HG03521 (cell line): ENCODE measurements around the gene TRABD2B.

Source experiments
- ATAC-seq: cut with Tn5 transposase; IDR thresholded peaks from one replicate; pipeline ENCODE4 v1.9.1; 2021; ENCODE audit warnings: mild to moderate bottlenecking, moderate library complexity; ENCODE audit not compliant: unreplicated experiment

TRABD2B gene

DNA sequence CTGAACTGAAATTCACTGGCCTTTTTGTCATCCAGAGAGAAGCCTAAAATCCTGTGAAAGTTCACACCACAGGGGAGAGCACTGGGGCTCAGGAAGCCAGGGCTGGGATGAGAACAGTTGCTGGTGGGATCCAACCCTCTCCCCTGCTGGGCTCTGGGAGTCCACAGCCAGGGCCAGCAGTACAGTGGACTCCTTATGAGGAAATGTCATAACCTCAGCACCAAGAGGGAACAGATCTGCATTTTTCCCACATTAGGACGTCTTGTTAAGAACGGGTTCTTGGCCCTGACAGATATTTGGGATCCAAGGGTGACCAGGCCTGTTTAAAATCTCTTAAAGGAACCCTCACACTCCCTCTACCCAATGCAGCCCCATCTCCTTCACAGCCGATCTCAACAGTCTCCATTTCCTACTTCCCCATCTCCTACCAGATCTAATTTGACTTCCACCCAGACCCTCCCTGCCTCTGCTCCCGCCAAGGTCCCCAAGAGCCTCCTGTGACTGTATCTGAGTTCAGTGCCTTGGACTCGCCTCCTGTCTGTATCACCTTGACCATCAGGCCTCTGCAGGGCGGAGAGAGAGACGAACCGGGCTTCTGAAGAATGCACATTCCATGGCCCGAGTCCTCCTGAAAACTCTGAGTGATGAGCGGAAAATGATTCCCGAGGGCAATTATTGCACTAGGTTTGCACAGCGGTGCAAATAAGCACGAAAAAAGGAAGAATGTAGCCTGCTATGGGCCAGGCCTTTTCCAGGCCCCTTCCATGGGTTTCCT, 159.9 kb downstream of the TRABD2B start:
- ATAC-seq, result no peak

DNA sequence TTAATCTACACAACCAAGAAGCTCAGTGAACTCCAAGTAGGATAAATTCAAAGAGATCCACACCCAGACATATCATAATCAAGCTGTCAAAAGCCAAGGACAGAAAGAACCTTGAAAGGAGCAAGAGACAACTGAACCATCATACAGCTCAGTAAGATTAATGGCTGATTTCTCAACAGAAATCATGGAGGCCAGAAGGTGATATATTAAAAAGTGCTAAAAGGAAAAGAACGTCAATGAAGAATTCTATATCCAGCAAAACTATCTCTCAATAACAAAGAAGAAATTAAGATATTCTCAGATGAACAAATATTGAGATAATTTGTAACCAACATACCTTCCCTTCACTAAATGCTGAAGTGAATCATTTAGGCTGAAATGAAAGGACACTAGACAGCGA, 161.8 kb downstream of the TRABD2B start:
- ATAC-seq, result no peak

- ATAC-seq, result no peak
Measured at GRCh38 chr1:47834326-47834725, 162.9 kb downstream of the TRABD2B start.

GRCh38 chr1:47830641-47831333, 166.4 kb downstream of the TRABD2B start:
- ATAC-seq, result no peak

DNA sequence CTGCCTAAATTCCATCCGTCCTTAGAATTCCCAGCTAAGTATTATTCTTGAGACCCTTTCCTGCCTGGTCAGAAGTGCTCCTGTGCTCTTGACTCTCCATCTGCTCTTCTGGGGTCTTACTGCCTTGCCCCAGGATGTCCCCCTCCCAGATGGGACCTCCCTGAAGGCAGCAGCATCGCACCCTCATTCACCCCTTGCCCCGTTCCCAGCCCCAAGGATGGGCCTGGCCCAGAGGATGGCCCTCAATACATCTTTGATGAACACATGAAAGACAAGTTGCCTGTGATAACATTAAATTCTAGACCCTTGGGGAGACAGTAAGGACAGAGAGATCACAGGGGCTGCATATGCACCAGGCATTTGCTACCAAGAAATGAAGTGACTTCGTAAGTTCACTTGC, 167.2 kb downstream of the TRABD2B start:
- ATAC-seq, result no peak

DNA sequence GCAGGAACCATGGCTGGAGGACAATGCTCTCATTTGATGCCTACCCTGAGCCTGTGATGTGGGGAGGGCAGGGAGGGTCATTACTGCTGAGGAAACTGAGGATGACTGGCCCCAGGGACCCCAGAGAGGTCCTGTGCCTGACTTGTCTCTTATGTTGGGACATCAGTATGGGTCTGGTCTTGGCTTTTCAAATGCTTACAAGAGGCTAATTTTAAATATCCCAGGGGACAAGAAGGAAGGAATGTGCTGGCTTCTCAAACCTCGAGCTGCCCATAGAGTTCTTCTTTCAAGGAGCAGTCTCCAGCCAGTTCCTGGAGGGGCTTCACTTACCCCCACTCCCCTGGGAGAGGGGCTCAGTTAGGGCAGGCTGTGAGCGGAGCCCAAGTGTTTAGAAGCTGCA, 168.2 kb downstream of the TRABD2B start:
- no peak for ATAC-seq

DNA sequence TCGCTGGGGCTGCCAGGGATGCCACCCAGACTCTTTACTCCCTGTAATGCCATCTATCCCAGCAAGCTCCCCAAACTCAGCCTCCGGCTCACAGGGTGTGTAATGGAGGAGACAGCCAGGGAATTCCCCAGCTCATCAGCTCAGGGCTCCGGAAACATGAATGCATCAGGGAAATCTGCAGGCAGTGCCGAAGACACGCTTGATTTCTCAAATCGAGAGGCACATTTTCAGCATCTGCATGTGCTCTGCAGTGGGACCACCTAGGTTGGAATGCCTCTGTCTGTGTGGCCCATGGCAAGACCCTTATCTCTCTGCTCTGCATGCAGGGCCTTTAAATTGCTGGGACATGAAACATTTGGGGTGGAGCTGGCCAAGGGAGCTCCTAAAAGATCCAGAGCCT, 170.1 kb downstream of the TRABD2B start:
- ATAC-seq, result no peak

DNA sequence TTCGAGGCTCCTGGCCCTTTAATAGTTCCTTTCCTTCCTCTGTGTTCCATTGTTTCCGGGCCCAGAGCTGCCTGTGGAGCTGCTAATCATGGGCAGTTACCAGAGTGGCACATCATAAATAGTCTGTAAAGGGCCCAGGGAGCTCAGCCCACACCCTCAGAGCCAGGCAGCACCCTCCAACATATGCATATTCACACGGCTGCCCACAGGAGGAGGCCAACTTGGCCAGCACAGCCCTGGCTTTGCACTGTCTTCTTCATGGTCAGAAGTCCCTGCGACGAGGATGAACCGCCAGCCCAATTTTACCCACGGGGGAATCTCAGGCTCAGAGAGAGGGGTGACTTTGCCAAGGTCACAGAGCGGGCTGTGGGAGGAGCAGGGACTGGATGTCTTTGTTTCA, 172.5 kb downstream of the TRABD2B start:
- no peak for ATAC-seq

- ATAC-seq, result no peak
Measured at GRCh38 chr1:47824297-47824696, 172.9 kb downstream of the TRABD2B start.

- no peak for ATAC-seq
Measured at GRCh38 chr1:47823040-47823808, 174.0 kb downstream of the TRABD2B start.

DNA sequence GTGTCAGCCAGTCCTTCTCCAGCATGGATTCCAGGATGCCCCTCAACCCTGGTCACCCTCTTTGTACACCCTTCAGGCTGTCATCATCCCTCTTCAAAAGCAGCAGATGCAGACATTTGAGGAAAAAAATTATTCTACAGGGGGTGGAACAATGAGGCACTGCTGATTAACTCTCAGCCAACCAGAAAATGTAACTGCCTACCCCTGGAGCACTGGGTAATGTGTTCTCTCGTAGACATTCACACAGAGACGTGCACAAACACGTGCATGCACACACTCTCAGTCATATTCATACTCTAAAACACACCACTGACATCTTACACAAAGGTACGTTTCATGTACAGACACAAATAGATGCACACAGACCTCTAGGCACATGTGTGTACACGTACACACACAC, 175.4 kb downstream of the TRABD2B start:
- ATAC-seq, result no peak

DNA sequence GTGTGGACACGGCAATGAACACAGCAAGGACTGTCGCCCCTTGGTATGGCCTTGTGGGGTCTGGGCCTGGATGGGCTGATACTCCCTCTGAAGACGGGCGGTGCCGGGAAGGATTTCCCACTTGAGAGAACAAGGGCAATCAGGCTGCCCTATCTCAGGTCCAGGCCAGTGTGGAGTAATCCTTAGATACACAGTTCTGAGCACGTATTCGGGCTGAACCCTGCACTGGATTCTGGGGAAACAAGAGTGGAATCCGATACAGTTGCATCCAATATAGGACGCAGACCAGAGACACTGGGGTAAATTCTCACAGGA, 177.7 kb downstream of the TRABD2B start:
- no peak for ATAC-seq

DNA sequence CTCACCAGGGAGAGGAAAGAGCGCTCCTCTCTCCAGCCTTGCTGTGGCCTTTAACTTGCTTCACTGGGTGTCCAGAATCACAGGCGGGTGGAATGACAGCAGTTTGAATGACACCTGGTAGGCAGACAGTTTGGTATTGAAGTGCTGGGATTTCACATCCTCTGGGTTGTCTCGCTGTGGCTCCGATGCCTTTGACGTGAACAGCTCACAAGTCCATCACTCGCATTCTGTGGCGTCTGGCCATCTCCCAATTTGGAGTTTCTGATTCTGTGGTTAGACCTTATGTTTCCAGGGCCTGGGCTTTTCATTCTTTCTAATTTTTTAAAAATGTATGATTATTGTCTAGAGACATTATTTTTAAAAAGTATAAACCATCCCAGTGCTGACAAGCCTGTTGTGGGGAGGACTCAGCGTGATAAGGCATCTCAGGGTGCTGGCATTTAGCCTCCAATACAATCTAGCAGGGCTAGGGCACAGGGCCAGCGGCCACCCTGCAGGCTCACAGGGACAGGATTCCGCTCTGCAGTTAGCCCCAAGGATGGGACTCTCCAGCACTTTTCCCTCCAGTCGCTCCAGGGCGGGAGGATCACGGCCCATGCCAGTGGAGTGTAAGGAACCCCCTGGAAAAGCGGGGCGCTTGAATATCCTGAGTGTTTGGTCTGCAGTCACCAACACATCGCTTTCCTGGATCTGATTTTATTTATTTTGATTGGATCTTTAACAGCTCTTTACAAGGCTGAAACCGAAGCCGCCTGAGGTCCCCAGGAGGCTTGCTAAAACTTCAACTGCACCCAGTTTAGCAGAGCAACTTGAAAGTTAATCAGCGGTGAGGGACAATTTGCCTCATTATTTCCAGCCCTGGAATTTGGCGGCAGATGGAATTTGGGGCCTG, 178.3 kb downstream of the TRABD2B start:
- no peak for ATAC-seq

GRCh38 chr1:47817861-47818260, 179.3 kb downstream of the TRABD2B start:
- no peak for ATAC-seq

GRCh38 chr1:47816325-47817071, 180.7 kb downstream of the TRABD2B start:
- no peak for ATAC-seq

- ATAC-seq, result no peak
Measured at GRCh38 chr1:47814612-47815395, 182.4 kb downstream of the TRABD2B start.

DNA sequence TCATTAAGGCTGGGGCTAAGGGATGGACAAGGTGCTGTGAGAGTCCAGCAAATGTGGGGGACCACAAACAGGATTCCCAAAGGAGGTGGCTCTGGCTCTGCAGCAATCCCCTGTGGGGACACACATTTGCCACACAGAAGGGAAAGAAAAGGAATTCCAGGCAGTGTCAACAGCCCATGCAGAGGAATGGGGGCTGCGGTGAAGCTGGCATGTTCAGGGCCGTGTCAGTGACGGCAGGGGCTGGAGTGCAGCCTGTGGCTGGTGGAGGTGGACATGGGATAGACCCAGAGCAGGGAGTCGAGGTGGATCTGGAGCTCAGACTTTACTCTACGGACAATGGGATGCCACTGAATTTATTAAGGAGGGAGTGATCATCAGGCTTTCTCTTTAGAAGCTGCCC, 183.2 kb downstream of the TRABD2B start:
- ATAC-seq, result no peak

GRCh38 chr1:47812904-47813514, 184.2 kb downstream of the TRABD2B start:
- no peak for ATAC-seq
